Upper lobe of right lung (tissue), 1 donor: ENCODE data around the gene ENAH. TPM values are rescaled to one million over a fixed set of nuclear protein-coding genes. Genes with fewer than 3 reads are reported as not detected.

Source experiments
- ATAC-seq: fragments of 200-7000 bp; cut with Tn5 transposase; one replicate; pipeline ENCODE4 v1.9.1; 2020; ENCODE audit warnings: mild to moderate bottlenecking, moderate library complexity
- DNase-seq: peaks from one replicate; pipeline ENCODE4 v3.0.0-alpha.2; 2020
- H3K27ac ChIP-seq: fragments of 200-600 bp; one replicate; pipeline ENCODE4 v1.8.0; 2022
- H3K27me3 ChIP-seq: fragments of 200-600 bp; one replicate; pipeline ENCODE4 v1.8.0; 2022; ENCODE audit warnings: mild to moderate bottlenecking
- H3K36me3 ChIP-seq: fragments of 200-600 bp; one replicate; pipeline ENCODE4 v1.8.0; 2022
- H3K4me1 ChIP-seq: fragments of 200-600 bp; one replicate; pipeline ENCODE4 v1.8.0; 2022
- H3K4me3 ChIP-seq: fragments of 200-600 bp; one replicate; pipeline ENCODE4 v1.8.0; 2022; ENCODE audit warnings: mild to moderate bottlenecking
- H3K9me3 ChIP-seq: fragments of 200-600 bp; one replicate; pipeline ENCODE4 v1.8.0; 2022
- CTCF ChIP-seq: fragments of 200-600 bp; IDR thresholded peaks from one replicate; pipeline ENCODE4 v1.8.0; 2022; ENCODE audit warnings: antibody characterized with exemption
- intact Hi-C: fragments of 100-400 bp; cut with DNase I; formaldehyde crosslinking; loops from one replicate; pipeline ENCODE4 v1.11.0; 2022
- total RNA-seq: library from RNA; stranded (reverse); fragmentation: NEBNext Ultra II Directional; extraction: Animal tissue kit (Norgen Biotek cat#: 25700); gene quantifications from one replicate; pipeline ENCODE4 v1.2.1, GENCODE V29; 2021
- donor health status: DM: no; HTN: yes; CAD: no; lungs with severe emphysema.

The ENAH gene
- total RNA-seq, 1 donor from 2014 or later = 67.4 TPM

- intact Hi-C loops = loop anchor here (10.0 kb wide), 1 partner anchor 218 kb away; the partner anchor contains the start of gene SRP9
- no peak for DNase-seq
- H3K9me3 ChIP-seq = no peaks in the 10 kb centered on the region
- TF ChIP-seq CTCF = no peak
- H3K36me3 ChIP-seq = no peaks in the 10 kb centered on the region
- ATAC-seq = no peak
- no peak overlapping the region for H3K4me3 ChIP-seq
- H3K27me3 ChIP-seq = no peaks in the 10 kb centered on the region
- no peak overlapping the region for H3K27ac ChIP-seq
- peaks cover 5% of the 10 kb centered on the region for H3K4me1 ChIP-seq
These were observed 96.2 kb downstream of the ENAH start for GRCh38 chr1:225556694-225557093.

DNA sequence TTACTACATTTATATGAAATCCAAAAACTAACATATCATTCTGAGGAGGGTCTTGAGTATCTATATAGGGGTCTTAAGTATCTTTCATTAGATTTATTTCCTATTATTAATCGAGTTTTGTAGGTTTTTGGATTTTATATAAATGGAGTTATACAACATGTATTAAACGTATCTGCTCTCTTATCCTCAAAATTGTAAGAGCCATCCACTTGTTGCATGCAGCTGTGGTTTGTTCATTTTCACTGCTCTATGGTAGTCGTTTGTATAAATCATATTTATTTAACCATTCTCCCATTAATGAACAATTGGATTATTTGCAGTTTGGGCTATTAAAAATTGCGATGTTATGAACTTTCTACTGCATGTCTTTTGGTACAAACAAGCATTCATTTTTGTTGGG lies 97.1 kb downstream of the ENAH start:
- Histone ChIP-seq H3K27ac (no peak overlapping the region), H3K27me3 (no peaks in the 10 kb centered on the region), H3K36me3 (no peaks in the 10 kb centered on the region), H3K4me1 (peaks cover 5% of the 10 kb centered on the region), H3K4me3 (no peak overlapping the region), H3K9me3 (no peaks in the 10 kb centered on the region)
- intact Hi-C loops = loop anchor here (10.0 kb wide), 1 partner anchor 219 kb away; the partner anchor contains the start of gene SRP9
- TF ChIP-seq CTCF = no peak
- ATAC-seq = no peak
- no peak for DNase-seq

DNA sequence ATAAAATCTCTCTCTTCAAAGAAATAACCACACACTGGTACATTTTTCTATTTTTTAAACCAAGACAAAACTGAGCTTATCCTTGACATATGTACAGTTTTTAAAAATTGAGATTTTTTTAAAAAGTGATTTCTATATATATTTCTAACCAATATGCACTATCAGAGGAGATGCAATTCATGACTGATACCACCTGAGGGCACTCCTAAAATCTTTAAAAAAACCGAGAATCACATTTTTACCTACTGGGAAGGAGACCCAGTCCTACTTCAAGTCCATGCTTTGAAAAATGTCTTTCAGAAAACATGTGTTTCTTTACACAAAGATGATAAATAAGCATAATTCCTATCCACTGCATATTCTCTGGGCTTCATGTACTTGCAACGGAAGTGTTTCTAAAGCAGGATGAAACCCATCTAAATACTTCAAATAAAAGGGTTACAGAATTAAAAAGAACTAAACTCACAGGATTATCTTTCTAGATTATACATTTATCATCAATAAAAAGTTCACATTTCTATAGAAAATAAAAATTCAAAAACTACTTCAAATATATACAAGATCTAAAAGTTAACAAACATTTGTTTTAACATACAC lies 98.6 kb downstream of the ENAH start:
- Histone ChIP-seq H3K27ac (no peak overlapping the region), H3K27me3 (no peaks in the 10 kb centered on the region), H3K36me3 (no peaks in the 10 kb centered on the region), H3K9me3 (no peaks in the 10 kb centered on the region), H3K4me1 (peaks cover 5% of the 10 kb centered on the region), H3K4me3 (no peak overlapping the region)
- ATAC-seq = peak; percentile 60
- intact Hi-C loops = loop anchor here (10.0 kb wide), 1 partner anchor 220 kb away; the partner anchor contains the start of gene SRP9
- no peak for DNase-seq
- peak; percentile 75 for TF ChIP-seq CTCF

DNA sequence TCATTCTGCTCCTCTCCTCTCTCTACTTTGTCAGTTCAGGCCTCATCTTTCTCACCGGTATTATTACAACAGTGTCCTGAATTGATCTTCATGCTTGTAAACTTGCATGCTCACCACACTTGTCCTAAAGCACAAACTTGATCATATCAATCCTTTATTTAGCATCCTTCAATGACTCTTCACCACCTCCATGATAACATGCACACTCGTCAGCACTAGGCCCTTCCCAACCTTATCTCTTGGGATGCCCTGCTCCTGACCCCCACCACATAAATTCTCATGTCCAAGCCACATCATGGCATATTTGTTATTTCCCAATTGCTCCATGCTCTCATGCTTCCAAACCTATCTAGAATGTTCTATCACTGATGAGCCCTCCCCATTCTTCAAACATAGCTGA lies 103.1 kb downstream of the ENAH start:
- Histone ChIP-seq H3K9me3 (no peaks in the 10 kb centered on the region), H3K4me1 (peaks cover 5% of the 10 kb centered on the region), H3K36me3 (no peaks in the 10 kb centered on the region), H3K27me3 (no peaks in the 10 kb centered on the region), H3K4me3 (no peak overlapping the region), H3K27ac (no peak overlapping the region)
- intact Hi-C loops = loop anchor here (10.0 kb wide), 1 partner anchor 225 kb away; the partner anchor contains the start of gene SRP9
- no peak for TF ChIP-seq CTCF
- ATAC-seq (no peak), DNase-seq (no peak)

DNA sequence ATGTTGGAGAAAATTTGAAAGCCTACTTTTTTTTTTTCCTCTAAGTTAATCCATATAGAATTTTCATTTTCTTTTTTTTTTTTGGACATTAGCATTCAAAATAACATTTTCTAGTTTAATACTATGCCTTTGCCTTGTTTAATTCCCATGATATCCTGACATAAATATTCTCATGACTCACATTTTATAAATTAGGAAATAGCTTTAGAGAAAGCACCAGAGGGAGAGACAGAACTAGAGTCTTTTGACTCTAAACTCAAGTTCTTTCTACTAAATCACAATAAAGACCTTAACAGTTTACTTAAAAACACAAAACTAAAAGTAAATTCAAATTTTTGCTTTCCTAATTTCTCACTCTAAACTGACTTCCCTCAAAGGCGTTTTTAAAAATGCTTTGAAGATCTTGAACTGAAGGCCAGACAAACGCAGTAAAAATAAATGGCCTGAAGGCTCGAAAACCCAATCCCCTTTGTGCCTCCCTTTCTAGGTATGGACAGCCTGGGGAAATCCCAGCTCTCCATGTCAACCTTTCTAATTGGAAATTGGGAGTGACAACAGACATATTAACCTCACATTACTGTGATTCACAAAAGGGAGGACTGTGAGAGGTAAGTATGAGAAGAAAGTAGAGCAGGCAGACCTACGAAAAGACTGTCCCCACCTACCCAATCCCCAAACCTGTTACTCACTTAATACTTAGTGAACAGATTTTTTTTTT lies 104.6 kb downstream of the ENAH start:
- Histone ChIP-seq H3K36me3 (no peaks in the 10 kb centered on the region), H3K27me3 (no peaks in the 10 kb centered on the region), H3K9me3 (no peaks in the 10 kb centered on the region), H3K27ac (no peak overlapping the region), H3K4me3 (no peak overlapping the region), H3K4me1 (no peaks in the 10 kb centered on the region)
- ATAC-seq (no peak), DNase-seq (no peak)
- intact Hi-C loops = no loop called here
- TF ChIP-seq CTCF = no peak
